Transverse colon (tissue), 4 donors: ENCODE measurements around the gene LRRC26. TPM values are rescaled to one million over a fixed set of nuclear protein-coding genes. Genes with fewer than 3 reads are reported as not detected.

ENCODE experiments used
- DNase-seq: peaks from one replicate; pipeline ENCODE4 v3.0.0-alpha.2; 2019
- H3K27ac ChIP-seq, 4 donors: fragments of 200-600 bp; sonication (generic); 2 replicates each; pipeline ENCODE4 v1.5.1; 2016 to 2018; ENCODE audit warnings: inconsistent platforms in 4 of 4
- H3K27me3 ChIP-seq: fragments of 200-600 bp; sonication (generic); 2 replicates; pipeline ENCODE4 v1.5.1; 2017; ENCODE audit warnings: inconsistent platforms
- H3K36me3 ChIP-seq, 4 donors: fragments of 200-600 bp; sonication (generic); 2 replicates each; pipeline ENCODE4 v1.5.1; 2017 to 2019; ENCODE audit warnings: inconsistent platforms in 4 of 4
- H3K4me1 ChIP-seq, 4 donors: fragments of 200-600 bp; sonication (generic); 2 replicates each; pipeline ENCODE4 v1.5.1; 2017 to 2020; ENCODE audit warnings: inconsistent platforms in 4 of 4
- H3K4me3 ChIP-seq, 4 donors: fragments of 200-600 bp; sonication (generic); 1 replicate in 1 of 4; 2 replicates in 3 of 4; pipeline versions ENCODE4 v1.5.1 to v1.6.1; 2017 to 2019; ENCODE audit warnings: inconsistent platforms in 4 of 4
- H3K9me3 ChIP-seq, 2 donors: fragments of 200-600 bp; sonication (generic); 2 replicates each; pipeline ENCODE4 v1.5.1; 2017 to 2019; ENCODE audit warnings: inconsistent platforms in 2 of 2
- CTCF ChIP-seq, 5 experiments: fragments of 200-600 bp in 3 of 5; fragments of 450-650 bp in 2 of 5; sonication (generic) in 3 of 5; IDR thresholded peaks; 1 replicate in 2 of 5; 2 replicates in 3 of 5; pipeline ENCODE4 v1.5.1; 2016 to 2017; ENCODE audit warnings: antibody characterized with exemption in 5 of 5, inconsistent platforms in 3 of 5, mild to moderate bottlenecking in 2 of 5, moderate library complexity in 1 of 5
- EP300 ChIP-seq: sonication (generic); formaldehyde crosslinking; IDR thresholded peaks from one replicate; pipeline ENCODE4 v1.6.1; 2017; ENCODE audit warnings: antibody characterized with exemption, low read depth
- POLR2A ChIP-seq: fragments of 450-650 bp; IDR thresholded peaks from one replicate; pipeline ENCODE4 v1.6.1; 2016; ENCODE audit warnings: antibody characterized with exemption, mild to moderate bottlenecking, moderate library complexity
- POLR2AphosphoS5 ChIP-seq, 3 donors: sonication (generic); formaldehyde crosslinking; IDR thresholded peaks; one replicate each; pipeline ENCODE4 v1.6.1; 2016; ENCODE audit warnings: antibody characterized with exemption in 3 of 3
- WGBS, 2 donors: methylation state at CpG; one replicate each; pipeline ENCODE4 v1.1.5; 2018; ENCODE audit warnings: low coverage in 1 of 2; 5-methylcytosine and 5-hydroxymethylcytosine counted together
- in situ Hi-C, 4 donors: fragments of 200-750 bp; cut with MboI; loops; one replicate each; pipeline versions ENCODE4 v1.15.0 to v1.15.1; 2017; ENCODE audit warnings: low sequenced_read_pairs in 3 of 4, low pct_ligation_motif_present in 1 of 4, low pct_unique_long_range_greater_than_20kb in 1 of 4
- intact Hi-C: fragments of 100-400 bp; cut with DNase I; formaldehyde crosslinking; loops from one replicate; pipeline ENCODE4 v1.15.1; 2023; ENCODE audit warnings: low total_unique reads
- total RNA-seq, 4 donors: library from RNA; depleted of rRNA; stranded (reverse); fragments of >200 nt; gene quantifications; one replicate each; pipeline ENCODE4 v1.1.0, GENCODE V29; 2016

The LRRC26 gene
- total RNA-seq, 4 donors from 2014 or later, result 31.8 to 437 (median 64.8) TPM

GRCh38 chr9:137206602-137207001 lies 36.8 kb upstream of the LRRC26 start:
- Histone ChIP-seq H3K4me1 (peaks cover 26 to 45% (median 35%) of the 10 kb centered on the region in 4 donors), H3K27ac (no peak overlapping the region), H3K36me3 (no peaks in the 10 kb centered on the region), H3K27me3 (no peaks in the 10 kb centered on the region), H3K4me3 (peak overlapping the region in 1 of 4 donors; percentile 92), H3K9me3 (no peaks in the 10 kb centered on the region)
- 60 to 74% methylated on average over 4 to 7 of the region's 7 CpGs for WGBS, 2 donors
- no peak for DNase-seq
- intact Hi-C loops, result no loop called here
- in situ Hi-C loops, result loop anchor here in 1 of 4 donors (25.0 kb wide), 1 partner anchor 94 kb away; the partner anchor contains the start of gene DPP7
- TF ChIP-seq POLR2AphosphoS5 (IDR thresholded peaks at IDR 0.05) (no peak), CTCF (IDR thresholded peaks at IDR 0.05) (no peak), EP300 (no peak), POLR2A (no peak)

- H3K27ac ChIP-seq, result peak within 1 kb of the TSS; percentile 84 to 93 (median 90)
- 1% methylated on average over 65 of the region's 98 CpGs; no CpG with 5 or more reads in 1 of the 2 donors for WGBS, 2 donors
- H3K27me3 ChIP-seq, result no peaks in the 10 kb centered on the region
- peaks cover 32 to 51% (median 42%) of the 10 kb centered on the region in 4 donors for H3K4me1 ChIP-seq
- peak within 1 kb of the TSS; percentile 62 to 98 (median 95) for H3K4me3 ChIP-seq
- intact Hi-C loops, result no loop called here
- peak; percentile 94 for DNase-seq
- TF ChIP-seq EP300 (no peak), POLR2AphosphoS5 (IDR thresholded peaks at IDR 0.05) (peak; percentile 88 to 97 (median 96)), POLR2A (peak; percentile 85)
- no peaks in the 10 kb centered on the region for H3K9me3 ChIP-seq
- in situ Hi-C loops, result loop anchor here in 1 of 4 donors (25.0 kb wide), 1 partner anchor 93 kb away; the partner anchor contains the start of gene DPP7
- H3K36me3 ChIP-seq, result no peaks in the 10 kb centered on the region
Observed at GRCh38 chr9:137205126-137206069, 35.5 kb upstream of the LRRC26 start, which contains the start of the genes NDOR1 and TMEM203. NDOR1 (plus strand) TSS chr9:137205700; CDS start chr9:137205778, 78 bp downstream. TMEM203 (minus strand) TSS chr9:137205648; CDS start chr9:137205414, 234 bp downstream.

GRCh38 chr9:137204731-137205125 lies 34.9 kb upstream of the LRRC26 start:
- no peak for DNase-seq
- H3K4me1 ChIP-seq, result peaks cover 33 to 52% (median 44%) of the 10 kb centered on the region in 4 donors
- intact Hi-C loops, result no loop called here

GRCh38 chr9:137202966-137203365 lies 33.1 kb upstream of the LRRC26 start:
- TF ChIP-seq POLR2AphosphoS5 (IDR thresholded peaks at IDR 0.05) (no peak), EP300 (no peak), POLR2A (no peak), CTCF (IDR thresholded peaks at IDR 0.05) (no peak)
- no peaks in the 10 kb centered on the region for H3K9me3 ChIP-seq
- WGBS, 2 donors, result 79% methylated on average over 8 of the region's 8 CpGs; no CpG with 5 or more reads in 1 of the 2 donors
- intact Hi-C loops (no loop called here), in situ Hi-C loops (loop anchor here in 1 of 4 donors (25.0 kb wide), 1 partner anchor 91 kb away; the partner anchor contains the start of gene DPP7)
- H3K27me3 ChIP-seq, result no peaks in the 10 kb centered on the region
- no peak for DNase-seq
- no peak overlapping the region for H3K4me3 ChIP-seq
- H3K36me3 ChIP-seq, result no peaks in the 10 kb centered on the region
- H3K4me1 ChIP-seq, result peaks cover 40 to 70% (median 61%) of the 10 kb centered on the region in 4 donors
- no peak overlapping the region for H3K27ac ChIP-seq

More at GRCh38 chr9:137204731-137205125, 34.9 kb upstream of the LRRC26 start:
- WGBS, 2 donors, result 11 to 55% methylated on average over 4 to 21 of the region's 21 CpGs
- Histone ChIP-seq H3K27me3 (no peaks in the 10 kb centered on the region), H3K4me3 (peak overlapping the region; percentile 62 to 98 (median 95)), H3K9me3 (no peaks in the 10 kb centered on the region), H3K36me3 (no peaks in the 10 kb centered on the region), H3K27ac (peak overlapping the region; percentile 84 to 93 (median 90))
- in situ Hi-C loops, result loop anchor here in 1 of 4 donors (25.0 kb wide), 1 partner anchor 92 kb away; the partner anchor contains the start of gene DPP7
- TF ChIP-seq POLR2A (no peak), CTCF (IDR thresholded peaks at IDR 0.05) (no peak)
